Panc1 (cell line): Measurements from ENCODE around the gene MRGPRD. TPM values are rescaled to one million over a fixed set of nuclear protein-coding genes. Genes with fewer than 3 reads are reported as not detected.

Experiments used
- ATAC-seq: fragments of 200-7000 bp; cut with Tn5 transposase; 2 replicates; pipeline ENCODE4 v1.9.1; 2020; ENCODE audit warnings: mild to moderate bottlenecking, moderate library complexity
- BruUV-seq: library from RNA; stranded (reverse); fragments of 400-500 nt; replicated peaks from 2 replicates; lab custom pipeline; 2021; lab: Mats Ljungman, UMichigan
- CTCF ChIA-PET: fragments of 300-600 bp; sonication (Branson Sonifier 250); formaldehyde crosslinking; loops from one replicate; lab custom pipeline; 2022; ENCODE audit warnings: antibody characterized with exemption; lab: Charles Lee
- POLR2A ChIA-PET: fragments of 300-600 bp; sonication (Branson Sonifier 250); formaldehyde crosslinking; loops from one replicate; lab custom pipeline; 2022; ENCODE audit warnings: antibody characterized with exemption; lab: Charles Lee
- DNase-seq: peaks from one replicate; pipeline ENCODE4 v3.0.0-alpha.2; 2010; ENCODE audit warnings: low read depth, low spot score
- H3K27ac ChIP-seq: 2 replicates; pipeline ENCODE4 v1.5.1; 2011; ENCODE audit warnings: mild to moderate bottlenecking, low read length, inconsistent platforms
- H3K27me3 ChIP-seq: fragments of 200-500 bp; sonication (Bioruptor generic); 2 replicates; pipeline ENCODE4 v1.6.0; 2014; ENCODE audit warnings: low read length, inconsistent platforms; ENCODE audit not compliant: control insufficient read depth, insufficient read depth
- H3K36me3 ChIP-seq: fragments of 200-500 bp; sonication (Bioruptor generic); 2 replicates; pipeline ENCODE4 v1.5.1; 2014; ENCODE audit warnings: inconsistent platforms, mild to moderate bottlenecking, low read length, moderate library complexity; ENCODE audit not compliant: control insufficient read depth, insufficient read depth
- H3K4me1 ChIP-seq: 2 replicates; pipeline ENCODE4 v1.5.1; 2011; ENCODE audit warnings: inconsistent platforms, mild to moderate bottlenecking, low read length, moderate library complexity; ENCODE audit not compliant: control insufficient read depth, insufficient read depth
- H3K4me3 ChIP-seq, 2 experiments: 2 replicates each; pipeline ENCODE4 v1.5.1; 2011 to 2012; ENCODE audit warnings: low read depth in 2 of 2, low read length in 2 of 2, mild to moderate bottlenecking in 2 of 2, inconsistent platforms in 1 of 2, moderate library complexity in 1 of 2
- H3K9me3 ChIP-seq: fragments of 200-500 bp; sonication (Bioruptor generic); 2 replicates; pipeline ENCODE4 v1.5.1; 2014; ENCODE audit warnings: low read depth, mild to moderate bottlenecking, inconsistent platforms, low read length, moderate library complexity; ENCODE audit not compliant: control insufficient read depth, insufficient read depth
- CTCF ChIP-seq: fragments of 450-650 bp; IDR thresholded peaks from 2 replicates; pipeline ENCODE4 v1.5.1; 2017; ENCODE audit warnings: mild to moderate bottlenecking
- POLR2AphosphoS5 ChIP-seq: IDR thresholded peaks from 2 replicates; pipeline ENCODE4 v1.6.1; 2012; ENCODE audit warnings: mild to moderate bottlenecking, low read depth, low read length, moderate library complexity
- SIN3A ChIP-seq: IDR thresholded peaks from 2 replicates; pipeline ENCODE4 v1.6.1; 2012; ENCODE audit warnings: low read depth, mild to moderate bottlenecking, low read length, moderate library complexity, borderline replicate concordance; ENCODE audit not compliant: insufficient read depth
- TCF7L2 ChIP-seq: IDR thresholded peaks from 2 replicates; pipeline ENCODE4 v1.6.1; 2011; ENCODE audit warnings: mild to moderate bottlenecking, low read depth, low read length, inconsistent platforms
- in situ Hi-C: cut with HindIII; loops from 2 replicates; pipeline ENCODE4 v1.10.0; 2016; ENCODE audit warnings: low sequenced_read_pairs, low pct_unique_long_range_greater_than_20kb
- intact Hi-C: fragments of 100-400 bp; cut with micrococcal nuclease; formaldehyde crosslinking; loops from one replicate; pipeline ENCODE4 v1.10.0; 2022; ENCODE audit not compliant: unreplicated experiment
- total RNA-seq: library from RNA; stranded (reverse); gene quantifications from one replicate; pipeline ENCODE4 v1.2.1, GENCODE V29; 2021; ENCODE audit not compliant: unreplicated experiment
- TF ChIP-seq, protein P1 (sequence below), 2 experiments: IDR thresholded peaks; 2 replicates each; pipeline ENCODE4 v1.6.1; 2011 to 2012; ENCODE audit warnings: low read depth in 2 of 2, control low read depth in 1 of 2, low read length in 1 of 2, mild to moderate bottlenecking in 1 of 2, moderate library complexity in 1 of 2; ENCODE audit not compliant: insufficient read depth in 1 of 2

MRGPRD gene
- total RNA-seq, 1 experiment from 2014 or later, result not detected

- ATAC-seq (no peak), DNase-seq (no peak)
- Histone ChIP-seq H3K27ac (no peak overlapping the region), H3K36me3 (no peaks in the 10 kb centered on the region), H3K9me3 (no peaks in the 10 kb centered on the region; the same call in 1 of the 2 replicates), H3K4me3 (no peak overlapping the region), H3K27me3 (peaks cover 4% of the 10 kb centered on the region; the same call in 1 of the 2 replicates), H3K4me1 (peaks cover 7% of the 10 kb centered on the region; the same call in 1 of the 2 replicates)
- BruUV-seq, result no TSS peak
- POLR2A ChIA-PET, result no interaction called here
- in situ Hi-C loops, result no loop called here
- intact Hi-C loops, result no loop called here
- CTCF ChIA-PET, result no interaction called here
- TF ChIP-seq SIN3A, result no peak
- TF ChIP-seq, protein P1, sequence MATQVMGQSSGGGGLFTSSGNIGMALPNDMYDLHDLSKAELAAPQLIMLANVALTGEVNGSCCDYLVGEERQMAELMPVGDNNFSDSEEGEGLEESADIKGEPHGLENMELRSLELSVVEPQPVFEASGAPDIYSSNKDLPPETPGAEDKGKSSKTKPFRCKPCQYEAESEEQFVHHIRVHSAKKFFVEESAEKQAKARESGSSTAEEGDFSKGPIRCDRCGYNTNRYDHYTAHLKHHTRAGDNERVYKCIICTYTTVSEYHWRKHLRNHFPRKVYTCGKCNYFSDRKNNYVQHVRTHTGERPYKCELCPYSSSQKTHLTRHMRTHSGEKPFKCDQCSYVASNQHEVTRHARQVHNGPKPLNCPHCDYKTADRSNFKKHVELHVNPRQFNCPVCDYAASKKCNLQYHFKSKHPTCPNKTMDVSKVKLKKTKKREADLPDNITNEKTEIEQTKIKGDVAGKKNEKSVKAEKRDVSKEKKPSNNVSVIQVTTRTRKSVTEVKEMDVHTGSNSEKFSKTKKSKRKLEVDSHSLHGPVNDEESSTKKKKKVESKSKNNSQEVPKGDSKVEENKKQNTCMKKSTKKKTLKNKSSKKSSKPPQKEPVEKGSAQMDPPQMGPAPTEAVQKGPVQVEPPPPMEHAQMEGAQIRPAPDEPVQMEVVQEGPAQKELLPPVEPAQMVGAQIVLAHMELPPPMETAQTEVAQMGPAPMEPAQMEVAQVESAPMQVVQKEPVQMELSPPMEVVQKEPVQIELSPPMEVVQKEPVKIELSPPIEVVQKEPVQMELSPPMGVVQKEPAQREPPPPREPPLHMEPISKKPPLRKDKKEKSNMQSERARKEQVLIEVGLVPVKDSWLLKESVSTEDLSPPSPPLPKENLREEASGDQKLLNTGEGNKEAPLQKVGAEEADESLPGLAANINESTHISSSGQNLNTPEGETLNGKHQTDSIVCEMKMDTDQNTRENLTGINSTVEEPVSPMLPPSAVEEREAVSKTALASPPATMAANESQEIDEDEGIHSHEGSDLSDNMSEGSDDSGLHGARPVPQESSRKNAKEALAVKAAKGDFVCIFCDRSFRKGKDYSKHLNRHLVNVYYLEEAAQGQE (IDR thresholded peaks at IDR 0.05; ENCODE audit: insufficient read depth in 1 of 2, low read depth in 2 of 2, low read length in 1 of 2), result no peak
- no peak for TF ChIP-seq TCF7L2
- TF ChIP-seq CTCF, result no peak
- no peak for TF ChIP-seq POLR2AphosphoS5
These were observed 10.4 kb upstream of the MRGPRD start for GRCh38 chr11:68990995-68991780.

- no peak for TF ChIP-seq POLR2AphosphoS5
- TF ChIP-seq TCF7L2, result no peak
- TF ChIP-seq SIN3A, result no peak
- TF ChIP-seq, protein P1 (IDR thresholded peaks at IDR 0.05; ENCODE audit: insufficient read depth in 1 of 2, low read depth in 2 of 2, low read length in 1 of 2), result no peak
- TF ChIP-seq CTCF, result no peak
- intact Hi-C loops, result no loop called here
- POLR2A ChIA-PET, result no interaction called here
- no peak overlapping the region for H3K27ac ChIP-seq
- no TSS peak for BruUV-seq
- H3K4me3 ChIP-seq, result no peak overlapping the region
- H3K27me3 ChIP-seq, result peaks cover 4% of the 10 kb centered on the region; the same call in 1 of the 2 replicates
- in situ Hi-C loops, result no loop called here
- H3K9me3 ChIP-seq, result no peaks in the 10 kb centered on the region; the same call in 1 of the 2 replicates
- no peaks in the 10 kb centered on the region for H3K36me3 ChIP-seq
- ATAC-seq, result no peak
- CTCF ChIA-PET, result no interaction called here
- no peak for DNase-seq
- peaks cover 7% of the 10 kb centered on the region; the same call in 1 of the 2 replicates for H3K4me1 ChIP-seq
These were observed 9.3 kb upstream of the MRGPRD start for GRCh38 chr11:68989936-68990606.
